ENCODE measurements around the gene UVSSA.

UVSSA gene

GRCh38 chr4:1379351-1379781 lies 32.4 kb downstream of the UVSSA start:
- no peak for DNase-seq (ENCODE audit: low read depth)
- TF ChIP-seq, protein P1, sequence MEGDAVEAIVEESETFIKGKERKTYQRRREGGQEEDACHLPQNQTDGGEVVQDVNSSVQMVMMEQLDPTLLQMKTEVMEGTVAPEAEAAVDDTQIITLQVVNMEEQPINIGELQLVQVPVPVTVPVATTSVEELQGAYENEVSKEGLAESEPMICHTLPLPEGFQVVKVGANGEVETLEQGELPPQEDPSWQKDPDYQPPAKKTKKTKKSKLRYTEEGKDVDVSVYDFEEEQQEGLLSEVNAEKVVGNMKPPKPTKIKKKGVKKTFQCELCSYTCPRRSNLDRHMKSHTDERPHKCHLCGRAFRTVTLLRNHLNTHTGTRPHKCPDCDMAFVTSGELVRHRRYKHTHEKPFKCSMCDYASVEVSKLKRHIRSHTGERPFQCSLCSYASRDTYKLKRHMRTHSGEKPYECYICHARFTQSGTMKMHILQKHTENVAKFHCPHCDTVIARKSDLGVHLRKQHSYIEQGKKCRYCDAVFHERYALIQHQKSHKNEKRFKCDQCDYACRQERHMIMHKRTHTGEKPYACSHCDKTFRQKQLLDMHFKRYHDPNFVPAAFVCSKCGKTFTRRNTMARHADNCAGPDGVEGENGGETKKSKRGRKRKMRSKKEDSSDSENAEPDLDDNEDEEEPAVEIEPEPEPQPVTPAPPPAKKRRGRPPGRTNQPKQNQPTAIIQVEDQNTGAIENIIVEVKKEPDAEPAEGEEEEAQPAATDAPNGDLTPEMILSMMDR (conservative IDR thresholded peaks at IDR 0.05; ENCODE audit: low read depth, low read length), result no peak
- H3K4me3 ChIP-seq (ENCODE audit: low read length), result no peak overlapping the region

- DNase-seq (ENCODE audit: low read depth), result no peak
- TF ChIP-seq, protein P1 (conservative IDR thresholded peaks at IDR 0.05; ENCODE audit: low read depth, low read length), result no peak
- H3K4me3 ChIP-seq (ENCODE audit: low read length), result no peak overlapping the region
Measured at GRCh38 chr4:1379801-1380331, 32.9 kb downstream of the UVSSA start.

DNA sequence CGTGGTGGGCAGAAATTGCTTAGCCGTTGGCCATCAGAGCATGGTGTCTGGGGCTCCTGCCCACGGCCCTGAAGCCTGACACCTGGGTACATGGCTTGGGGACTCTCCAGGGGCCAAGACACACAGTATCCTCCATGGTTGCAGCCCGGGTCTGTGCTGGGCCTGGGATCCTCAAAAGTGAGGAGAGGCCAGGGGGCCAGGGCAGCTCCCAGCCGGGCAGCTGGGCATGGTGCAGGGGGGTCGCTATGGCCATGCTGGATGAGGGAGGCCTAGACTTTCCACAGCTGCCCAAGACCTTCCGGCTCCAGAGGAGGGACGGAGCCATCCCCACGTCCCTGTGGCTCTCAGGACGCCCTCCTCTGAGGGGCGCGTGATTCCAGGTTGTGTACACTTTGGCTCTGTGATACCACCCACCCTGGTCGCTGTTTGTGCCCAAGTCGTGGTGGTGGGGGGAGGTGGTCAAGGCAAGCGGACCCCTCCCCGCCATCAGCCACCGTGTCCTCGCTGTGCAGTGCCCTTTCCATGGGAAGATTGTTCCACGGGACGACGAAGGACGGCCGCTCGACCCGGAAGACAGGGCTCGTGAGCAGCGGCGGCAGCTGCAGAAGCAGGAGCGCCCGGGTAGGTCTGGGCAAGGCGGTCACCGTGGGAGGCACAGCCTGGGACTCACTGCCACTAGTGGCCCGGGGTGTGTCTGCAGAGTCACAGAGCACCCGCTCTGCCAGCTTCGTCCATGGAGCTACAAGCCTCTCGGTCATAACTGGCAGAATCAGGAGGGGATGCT lies 33.6 kb downstream of the UVSSA start:
- no peak overlapping the region for H3K4me3 ChIP-seq (ENCODE audit: low read length)
- no peak for DNase-seq (ENCODE audit: low read depth)
- TF ChIP-seq, protein P1 (conservative IDR thresholded peaks at IDR 0.05; ENCODE audit: low read depth, low read length), result no peak

DNA sequence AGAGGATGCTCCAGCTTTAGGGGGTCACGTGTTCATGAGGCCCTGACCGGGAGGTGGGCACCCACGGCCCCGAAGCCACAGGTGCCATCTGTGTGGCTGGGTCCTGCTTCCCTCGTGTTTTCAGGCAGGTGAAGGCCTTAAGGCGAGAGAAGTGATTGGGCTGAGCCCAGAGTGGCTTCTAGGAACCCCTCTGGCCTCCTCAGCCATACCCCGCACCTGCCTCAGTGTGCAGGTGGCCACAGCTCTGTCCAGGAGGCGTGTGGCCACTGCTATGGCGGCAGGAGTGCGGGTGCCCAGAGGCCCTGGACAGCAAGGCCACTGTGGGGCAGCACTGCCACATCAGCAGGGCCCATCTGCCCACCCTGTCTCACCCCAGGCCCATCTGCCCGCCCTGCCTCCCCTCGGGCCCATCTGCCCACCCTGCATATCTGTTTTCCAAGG lies 34.2 kb downstream of the UVSSA start:
- no peak for DNase-seq (ENCODE audit: low read depth)
- no peak overlapping the region for H3K4me3 ChIP-seq (ENCODE audit: low read length)
- TF ChIP-seq, protein P1 (conservative IDR thresholded peaks at IDR 0.05; ENCODE audit: low read depth, low read length), result peak; percentile 7

- H3K4me3 ChIP-seq (ENCODE audit: low read length), result no peak overlapping the region
- no peak for DNase-seq (ENCODE audit: low read depth)
- TF ChIP-seq, protein P1 (conservative IDR thresholded peaks at IDR 0.05; ENCODE audit: low read depth, low read length), result no peak
Measured at GRCh38 chr4:1381944-1382541, 35.0 kb downstream of the UVSSA start.

DNA sequence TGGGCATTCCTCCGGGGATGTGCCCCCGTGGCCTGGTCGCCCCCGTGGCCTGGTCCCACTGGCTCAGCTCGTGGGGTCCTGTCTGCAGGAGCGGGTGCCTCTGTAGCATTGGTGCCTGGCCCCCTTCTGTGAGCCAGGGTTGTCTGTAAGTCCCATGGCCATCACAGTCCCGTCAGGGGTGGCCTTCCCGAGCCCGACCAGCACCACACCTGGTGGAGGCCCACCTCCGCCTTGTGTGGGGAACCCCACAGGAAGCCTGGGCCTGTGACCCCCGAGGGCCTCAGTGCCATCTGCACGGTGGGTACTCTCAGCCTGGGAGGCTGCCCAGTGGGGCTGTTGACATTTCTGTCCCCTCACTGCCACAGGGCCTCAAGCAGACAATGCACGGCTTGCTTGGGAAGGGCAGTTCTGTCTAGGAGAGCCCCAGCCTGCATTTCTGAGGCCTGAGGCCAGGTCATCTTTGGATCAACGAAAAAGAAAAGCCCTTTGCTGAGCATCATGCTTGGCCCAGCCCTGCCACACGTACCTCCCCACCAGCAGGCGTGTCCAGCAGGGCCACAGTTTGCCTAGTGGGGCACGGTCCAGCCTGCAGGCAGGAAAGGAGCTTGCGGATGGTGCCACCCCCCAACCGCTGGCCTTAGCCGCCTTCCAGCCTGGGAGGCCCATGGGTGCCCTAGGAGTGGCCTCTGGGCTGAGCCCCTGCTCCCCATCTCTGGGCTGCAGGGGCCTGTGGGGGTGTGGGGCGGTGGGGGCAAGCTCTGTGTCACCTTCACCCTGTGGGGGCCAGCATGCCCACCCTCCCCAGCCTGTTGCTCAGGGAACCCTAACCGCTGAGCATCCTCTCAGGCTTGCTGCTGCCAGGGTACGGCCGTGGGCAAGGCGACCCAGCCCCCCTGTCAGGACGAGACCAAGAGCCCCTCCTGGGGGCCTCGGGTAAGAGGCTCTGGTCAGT lies 36.0 kb downstream of the UVSSA start:
- TF ChIP-seq, protein P1 (conservative IDR thresholded peaks at IDR 0.05; ENCODE audit: low read depth, low read length), result no peak
- DNase-seq (ENCODE audit: low read depth), result no peak
- H3K4me3 ChIP-seq (ENCODE audit: low read length), result no peak overlapping the region

Measured in retinal pigment epithelial cell (primary cell).